GM12874 (cell line): Measurements from ENCODE around the gene CCN6.

Source experiments
- TF ChIP-seq, protein P1 (sequence below): IDR thresholded peaks from 2 replicates; pipeline ENCODE4 v1.5.1; 2011; ENCODE audit warnings: low read depth, mild to moderate bottlenecking, control low read depth, low read length, moderate library complexity; ENCODE audit not compliant: insufficient read depth

CCN6 gene

DNA sequence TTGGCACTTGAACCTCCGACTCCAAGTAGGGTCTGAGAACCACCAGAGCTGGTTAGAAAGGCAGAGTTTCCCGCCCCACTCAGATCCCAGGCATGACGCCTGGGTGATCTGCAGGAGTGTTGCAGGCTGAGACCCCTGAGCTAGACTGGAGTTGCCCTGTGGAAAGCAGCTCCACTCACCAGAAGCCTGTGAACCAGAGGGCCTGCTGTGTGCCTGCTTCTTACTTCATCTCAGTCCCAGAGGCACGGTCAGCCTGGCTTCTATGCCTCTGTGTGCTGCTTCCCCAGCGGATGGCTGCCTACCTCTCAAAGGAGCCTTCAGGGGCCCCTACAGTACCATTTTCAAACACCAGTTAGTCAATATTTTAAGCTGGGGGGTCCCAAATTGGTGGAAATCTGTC is 15.6 kb upstream of the CCN6 start:
- TF ChIP-seq, protein P1, sequence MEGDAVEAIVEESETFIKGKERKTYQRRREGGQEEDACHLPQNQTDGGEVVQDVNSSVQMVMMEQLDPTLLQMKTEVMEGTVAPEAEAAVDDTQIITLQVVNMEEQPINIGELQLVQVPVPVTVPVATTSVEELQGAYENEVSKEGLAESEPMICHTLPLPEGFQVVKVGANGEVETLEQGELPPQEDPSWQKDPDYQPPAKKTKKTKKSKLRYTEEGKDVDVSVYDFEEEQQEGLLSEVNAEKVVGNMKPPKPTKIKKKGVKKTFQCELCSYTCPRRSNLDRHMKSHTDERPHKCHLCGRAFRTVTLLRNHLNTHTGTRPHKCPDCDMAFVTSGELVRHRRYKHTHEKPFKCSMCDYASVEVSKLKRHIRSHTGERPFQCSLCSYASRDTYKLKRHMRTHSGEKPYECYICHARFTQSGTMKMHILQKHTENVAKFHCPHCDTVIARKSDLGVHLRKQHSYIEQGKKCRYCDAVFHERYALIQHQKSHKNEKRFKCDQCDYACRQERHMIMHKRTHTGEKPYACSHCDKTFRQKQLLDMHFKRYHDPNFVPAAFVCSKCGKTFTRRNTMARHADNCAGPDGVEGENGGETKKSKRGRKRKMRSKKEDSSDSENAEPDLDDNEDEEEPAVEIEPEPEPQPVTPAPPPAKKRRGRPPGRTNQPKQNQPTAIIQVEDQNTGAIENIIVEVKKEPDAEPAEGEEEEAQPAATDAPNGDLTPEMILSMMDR = no peak

DNA sequence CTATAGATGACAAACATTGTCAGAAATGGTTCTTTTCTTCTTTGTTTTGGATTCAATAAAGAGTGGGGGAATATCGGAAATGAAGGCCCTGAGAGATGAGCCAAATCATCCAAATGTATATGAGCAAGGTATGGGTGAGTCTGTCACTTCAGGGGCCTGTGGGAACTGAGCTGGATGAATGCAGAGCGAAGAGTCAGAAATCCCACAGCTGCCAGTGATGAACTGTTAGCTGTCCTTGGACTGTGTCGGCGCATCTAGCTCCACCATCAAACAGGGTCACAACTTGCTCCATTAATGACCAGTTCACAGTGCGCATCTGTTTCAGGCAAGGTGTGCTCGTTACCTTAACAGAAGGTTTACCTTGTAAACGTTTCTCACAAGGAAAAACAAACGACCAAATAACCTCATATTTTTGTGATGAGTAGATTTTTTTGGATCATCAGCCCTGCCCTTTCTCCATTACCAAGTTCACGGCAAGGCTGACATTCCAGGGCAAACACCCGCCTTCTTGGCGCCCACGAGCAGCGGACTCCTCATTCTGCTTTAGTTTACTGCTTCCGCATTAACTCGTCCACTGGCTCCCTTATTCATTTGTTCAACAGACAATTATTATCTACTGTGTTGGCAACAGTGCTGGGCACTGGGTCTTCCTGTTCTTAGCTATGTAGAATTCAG is 15.0 kb upstream of the CCN6 start:
- TF ChIP-seq, protein P1 = no peak

DNA sequence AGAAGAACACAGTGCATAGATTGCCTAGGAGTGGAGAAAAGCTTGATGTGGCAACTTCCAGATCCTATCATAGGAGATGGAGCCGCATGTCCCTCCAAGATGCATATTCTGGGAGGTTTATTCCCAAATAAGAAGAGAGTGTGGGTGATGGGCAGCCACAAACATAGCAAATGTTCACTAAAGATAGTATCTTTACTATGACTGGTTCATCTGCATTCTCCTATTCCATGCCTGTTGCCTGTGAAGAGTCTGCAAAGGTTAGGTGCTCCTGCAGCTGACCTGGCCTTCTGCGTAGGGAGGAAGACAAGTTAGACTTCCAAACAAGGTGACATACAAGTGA is 14.5 kb upstream of the CCN6 start:
- TF ChIP-seq, protein P1 = no peak

DNA sequence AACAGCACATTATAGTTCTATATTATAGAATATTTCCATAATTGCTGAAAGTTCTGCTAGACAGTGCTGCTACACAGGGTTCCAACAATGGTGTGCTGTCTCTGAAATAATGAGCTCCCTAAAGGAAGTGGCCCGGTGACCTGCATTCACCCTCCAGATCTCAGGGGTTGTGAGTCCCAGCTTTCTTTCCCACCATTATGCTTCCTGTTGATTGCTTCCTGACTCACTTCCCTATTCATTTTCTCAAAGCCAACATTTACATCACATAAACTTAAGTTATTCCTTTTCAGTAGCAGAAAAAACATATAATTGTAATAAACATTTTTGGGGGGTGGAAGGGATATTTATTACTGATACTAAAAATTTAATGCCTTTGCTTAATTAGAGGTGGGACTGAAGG is 12.9 kb upstream of the CCN6 start:
- TF ChIP-seq, protein P1 = no peak

DNA sequence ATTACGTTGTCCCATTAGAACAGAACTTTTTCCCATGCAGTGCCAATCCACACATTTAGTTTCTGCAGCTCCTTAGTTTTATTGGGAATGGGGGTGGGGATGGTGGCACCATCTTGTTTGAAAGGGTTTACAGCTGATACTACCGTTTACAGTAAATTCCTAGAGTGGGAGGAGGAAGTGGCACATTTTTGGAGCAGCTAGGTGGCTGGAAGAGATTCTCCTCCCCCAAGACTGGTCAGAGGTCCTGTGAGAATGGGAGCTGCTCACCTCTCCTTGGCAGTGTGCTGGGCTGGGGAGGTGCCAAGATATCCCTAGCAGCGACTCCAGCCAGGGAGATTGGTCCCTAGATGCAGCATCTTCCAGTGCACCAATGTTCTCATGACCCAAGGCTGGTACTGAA is 12.4 kb upstream of the CCN6 start:
- TF ChIP-seq, protein P1 = no peak

DNA sequence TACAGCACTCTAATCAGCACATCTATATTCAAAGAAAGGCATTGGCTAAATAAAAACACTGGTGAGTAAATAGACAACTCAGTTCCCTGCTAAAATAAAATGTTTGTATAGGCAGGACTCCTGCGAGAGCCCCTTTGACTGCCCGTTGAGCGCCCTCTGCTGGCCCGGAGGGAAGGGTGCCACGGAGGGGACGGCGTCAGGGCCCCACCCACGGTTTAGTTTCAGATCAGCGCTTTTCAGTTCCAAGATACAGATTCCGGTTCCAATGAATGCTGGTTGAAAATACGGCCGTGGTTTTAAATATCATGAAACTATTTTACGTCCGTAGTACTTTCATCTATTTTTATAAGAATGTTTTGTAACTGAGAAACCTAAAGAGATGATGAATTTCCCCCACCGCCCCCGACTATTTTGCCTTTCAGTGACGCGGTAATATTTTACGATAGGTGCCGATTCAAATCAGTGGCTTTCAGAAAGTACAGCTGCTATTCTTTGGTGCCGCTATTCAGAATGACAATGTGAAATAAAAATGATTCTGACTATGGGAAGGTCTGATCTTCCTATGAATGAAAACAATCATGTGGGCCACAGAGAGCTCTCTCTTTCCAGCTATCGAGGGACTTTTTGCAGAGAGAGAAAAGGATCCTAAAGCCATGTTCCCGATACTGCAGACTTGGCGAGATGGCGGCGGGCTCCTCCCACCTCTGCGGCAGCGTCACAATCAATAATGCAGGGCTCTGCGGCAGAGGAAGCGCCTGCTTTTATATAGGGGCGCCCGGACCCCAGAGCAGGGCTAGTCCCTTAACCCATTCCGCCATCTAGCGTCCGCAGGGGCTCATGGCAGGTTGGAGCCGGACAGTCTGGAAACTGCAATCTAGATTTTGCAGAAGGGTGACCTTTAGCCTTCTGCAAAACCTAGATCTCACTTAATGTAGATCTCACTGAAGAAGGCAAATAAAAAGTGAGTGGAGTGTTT is 10.6 kb upstream of the CCN6 start:
- TF ChIP-seq, protein P1 = peak; percentile 93

DNA sequence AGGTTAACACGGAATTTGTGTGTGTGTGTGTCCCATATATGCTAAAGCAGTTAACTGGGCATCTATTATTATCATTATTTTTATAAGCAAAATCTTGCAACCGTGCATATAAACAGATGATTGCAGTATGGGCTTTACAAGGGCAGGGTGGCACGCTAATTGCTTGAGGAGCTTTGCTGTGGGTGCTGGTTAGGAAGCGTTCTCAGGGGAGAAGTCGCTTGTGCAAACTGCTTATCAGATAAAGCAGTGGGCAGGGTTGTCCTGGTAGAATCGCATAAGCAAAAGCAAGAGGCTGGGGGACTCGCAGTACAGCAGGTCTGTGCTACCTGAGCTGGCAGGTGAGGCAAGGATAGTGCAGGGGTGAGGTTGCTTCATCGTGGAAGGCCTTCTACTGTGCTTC is 9.7 kb upstream of the CCN6 start:
- TF ChIP-seq, protein P1 = no peak
